Pulmonary artery endothelial cell (primary cell): ENCODE measurements around the gene FARS2. TPM values are rescaled to one million over a fixed set of nuclear protein-coding genes. Genes with fewer than 3 reads are reported as not detected.
"Not testable (repeated sequence)": the region's sequence is repeated elsewhere in the genome, so short reads cannot be mapped to it uniquely, and the experiment has no call there.

Experiments
- DNase-seq: peaks from one replicate; pipeline ENCODE4 v3.0.0-alpha.2; 2011; ENCODE audit warnings: low read depth, low spot score
- total RNA-seq: library from RNA; depleted of rRNA; stranded (reverse); fragments of >200 nt; gene quantifications from 2 replicates; pipeline ENCODE4 v1.2.3, GENCODE V29; 2014

FARS2 gene
- total RNA-seq, 1 donor from 2014 or later, result 33.0 TPM

DNA sequence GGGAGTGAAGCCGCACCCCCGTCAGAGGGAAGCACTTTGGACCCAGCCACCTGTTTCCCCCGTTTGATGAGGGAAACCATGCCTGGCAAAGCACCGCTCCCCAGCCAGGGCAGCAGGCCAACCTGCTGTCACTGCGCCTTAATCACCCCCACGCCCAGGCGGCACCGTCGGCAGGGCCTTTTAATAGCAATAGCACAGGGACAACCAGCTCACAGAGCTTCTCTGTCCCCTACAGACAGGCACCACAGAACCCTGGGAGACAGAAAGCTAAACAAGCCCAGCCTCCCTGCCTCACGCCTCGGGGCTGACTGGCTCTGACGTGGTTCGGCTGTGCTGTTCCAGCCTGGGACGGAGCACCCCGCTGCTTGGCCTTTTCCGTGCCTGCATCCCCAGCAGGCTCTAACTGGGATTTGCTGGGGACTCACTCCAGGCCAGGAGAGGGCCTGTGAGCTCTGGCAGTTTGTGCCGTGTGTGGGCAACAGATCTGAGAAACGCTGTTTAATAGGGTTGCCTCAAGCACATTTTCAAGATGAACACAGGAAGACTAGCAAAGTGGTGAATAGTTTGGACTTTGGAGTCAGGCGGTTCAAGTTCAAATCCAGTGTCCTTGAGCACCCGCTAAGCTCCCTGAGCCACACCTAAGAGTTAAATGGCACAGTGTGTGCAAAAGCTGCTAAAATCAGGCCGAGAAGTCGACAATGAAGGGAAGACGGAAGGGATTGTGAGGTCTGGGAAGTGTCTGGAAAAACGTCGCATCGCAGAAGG lies 521.7 kb downstream of the FARS2 start:
- no peak for DNase-seq

- no peak for DNase-seq
Measured at GRCh38 chr6:5783584-5784089, 522.3 kb downstream of the FARS2 start.

- no peak for DNase-seq
Measured at GRCh38 chr6:5785249-5785648, 523.9 kb downstream of the FARS2 start.

DNA sequence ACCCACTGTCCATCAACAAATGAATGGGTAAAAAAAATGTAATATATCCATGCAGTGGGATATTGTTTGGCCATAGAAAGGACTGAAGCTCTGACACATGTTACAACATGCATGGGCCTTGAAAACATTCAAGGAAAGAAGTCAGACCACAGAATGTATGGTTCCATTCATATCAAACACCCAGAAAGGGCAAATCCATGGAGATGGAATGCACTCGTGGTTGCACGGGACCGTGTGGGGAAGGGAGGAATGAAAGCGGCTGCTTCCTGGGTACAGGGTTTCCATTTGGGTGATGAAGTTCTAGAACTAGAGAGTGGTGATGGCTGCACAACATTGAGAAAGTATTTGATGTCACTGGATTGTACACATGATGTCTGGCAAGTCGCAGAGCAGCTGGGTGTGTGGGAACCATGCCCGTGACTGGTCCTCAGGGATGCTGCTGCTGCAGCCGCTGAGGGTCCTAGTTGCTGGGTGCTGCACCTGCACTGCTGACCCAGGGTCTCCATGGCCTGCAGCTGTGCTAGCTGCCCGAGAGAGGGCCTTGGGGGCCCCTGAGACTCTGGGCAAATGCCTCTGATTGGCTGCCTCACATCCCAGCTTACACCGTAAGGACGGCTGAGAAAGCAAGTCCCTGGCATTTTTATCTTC lies 525.1 kb downstream of the FARS2 start:
- DNase-seq, result no peak

DNA sequence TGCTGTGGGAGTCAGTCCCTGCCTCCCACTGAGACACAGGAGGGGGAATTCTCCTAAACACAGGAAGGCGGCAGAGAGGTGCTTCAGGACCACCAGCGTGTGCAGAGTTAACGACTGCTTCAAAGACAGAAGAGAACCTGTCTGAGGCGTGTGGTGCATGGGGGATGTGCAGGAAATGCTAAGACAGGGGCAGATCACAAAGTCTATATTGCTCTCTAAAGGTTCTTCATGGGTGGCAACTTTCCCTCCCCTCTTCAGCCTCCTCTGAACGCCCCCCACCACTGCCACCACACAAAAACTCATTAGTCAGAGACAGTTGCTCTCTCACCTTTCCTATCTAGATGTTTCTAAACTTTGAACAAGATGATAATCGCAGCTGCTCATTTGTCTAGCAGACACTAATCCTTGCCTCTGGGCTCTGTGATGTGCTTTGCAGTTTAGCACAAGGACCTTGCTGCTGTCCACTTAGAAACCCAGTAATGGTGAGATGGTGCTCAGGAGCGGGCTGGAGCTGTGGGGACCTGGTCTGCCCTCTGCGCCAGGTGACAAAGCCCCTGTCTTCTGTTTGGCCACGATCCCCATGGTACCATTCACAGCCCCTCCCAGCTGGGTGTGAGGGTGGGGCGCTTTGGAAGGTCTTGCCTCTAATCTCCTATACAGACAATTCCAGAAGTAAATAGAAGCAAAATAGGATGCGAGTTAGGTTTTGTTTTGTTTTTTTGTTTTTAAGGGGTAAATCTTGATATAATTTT lies 525.8 kb downstream of the FARS2 start:
- DNase-seq, result no peak

DNA sequence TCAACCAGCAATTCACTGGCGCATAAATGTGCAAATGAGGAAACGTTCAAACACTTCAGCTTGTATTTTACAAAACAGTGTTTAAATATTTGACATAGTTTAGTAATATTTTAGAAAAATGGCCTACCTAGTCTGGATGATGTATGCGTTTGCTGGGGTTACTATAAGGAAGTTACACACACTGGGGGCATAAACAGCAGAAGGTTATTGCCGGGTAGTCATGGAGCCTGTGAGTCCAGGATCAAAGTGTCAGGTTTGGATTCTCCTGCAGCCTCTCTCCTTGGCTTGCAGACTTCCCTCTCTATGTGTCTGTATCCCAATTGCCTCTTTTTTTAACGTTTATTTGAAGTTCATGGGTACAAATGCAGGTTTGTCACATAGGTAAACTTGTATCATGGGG lies 528.1 kb downstream of the FARS2 start:
- DNase-seq, result not testable (repeated sequence)

GRCh38 chr6:5796555-5796954 lies 535.2 kb downstream of the FARS2 start:
- DNase-seq, result not testable (repeated sequence)

DNA sequence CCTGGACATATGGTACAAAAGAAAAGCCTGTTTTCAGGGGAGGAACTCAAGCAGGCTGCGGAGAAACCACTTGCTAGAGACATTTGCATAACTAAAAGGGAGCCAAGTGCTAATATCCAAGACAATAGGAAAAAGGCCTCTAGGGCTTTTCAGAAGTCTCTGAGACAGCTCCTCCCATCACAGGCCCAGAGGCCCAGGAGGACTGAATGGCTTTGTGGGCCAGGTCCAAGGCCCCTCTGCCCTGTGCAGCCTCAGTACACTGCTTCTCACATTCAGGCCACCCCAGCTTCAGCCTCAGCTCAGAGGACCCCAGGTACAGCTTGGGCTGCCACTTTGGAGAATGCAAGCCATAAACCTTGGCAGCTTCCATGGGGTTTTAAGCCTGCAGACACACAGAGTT lies 545.1 kb downstream of the FARS2 start:
- not testable (repeated sequence) for DNase-seq

GRCh38 chr6:5809450-5809849 lies 548.1 kb downstream of the FARS2 start:
- no peak for DNase-seq

- DNase-seq, result no peak
Measured at GRCh38 chr6:5811997-5812396, 550.7 kb downstream of the FARS2 start.

GRCh38 chr6:5813625-5814027 lies 552.3 kb downstream of the FARS2 start:
- no peak for DNase-seq

DNA sequence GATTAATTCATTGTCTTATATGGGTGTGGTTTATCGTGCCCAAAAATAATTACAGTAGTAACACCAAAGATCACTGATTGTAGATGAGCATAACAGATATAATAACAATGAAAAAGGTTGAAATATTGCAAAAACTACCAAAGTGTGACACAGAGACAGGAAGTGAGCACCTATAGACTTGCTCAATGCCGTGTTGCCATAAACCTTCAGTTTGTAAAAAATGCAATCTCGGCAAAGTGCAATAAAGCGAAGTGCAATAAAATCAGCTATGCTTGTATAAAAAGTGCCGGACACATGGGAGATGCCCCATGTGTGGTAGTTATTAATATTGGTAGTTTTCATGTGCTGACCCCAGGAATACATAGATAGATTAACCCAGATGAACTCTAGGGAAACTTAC lies 552.8 kb downstream of the FARS2 start:
- DNase-seq, result no peak

GRCh38 chr6:5814901-5815300 lies 553.6 kb downstream of the FARS2 start:
- DNase-seq, result no peak

DNA sequence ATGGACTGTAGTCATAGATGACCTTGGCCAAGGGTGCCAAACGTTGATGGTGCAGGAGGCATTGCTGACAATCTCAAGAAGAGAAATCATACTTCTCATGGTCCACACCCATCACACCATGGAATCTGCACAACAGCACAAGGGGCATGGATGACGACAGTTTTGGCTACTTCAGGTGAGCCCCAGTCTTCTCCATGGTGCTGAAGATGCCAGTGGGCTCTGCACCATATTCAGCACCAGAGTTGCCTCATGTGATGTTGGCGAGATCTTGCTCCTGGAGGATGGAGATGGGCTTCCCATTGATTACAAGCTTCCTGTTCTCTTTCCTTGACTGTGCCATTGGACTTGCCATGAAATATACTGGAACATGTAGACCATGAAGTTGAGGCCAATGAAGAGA lies 556.6 kb downstream of the FARS2 start:
- DNase-seq, result no peak

GRCh38 chr6:5818959-5819358 lies 557.6 kb downstream of the FARS2 start:
- no peak for DNase-seq

Other genes starting within 250 kb of the FARS2 start
- 0.33 and 0.39 TPM in 2 replicates for gene PPP1R3G, start 176.2 kb upstream of the FARS2 start, total RNA-seq
- gene LYRM4, start 563 bp upstream of the FARS2 start, total RNA-seq, result 20.4 and 23.3 TPM in 2 replicates